ENCODE measurements around the gene RBFOX2.

Gene RBFOX2

DNA sequence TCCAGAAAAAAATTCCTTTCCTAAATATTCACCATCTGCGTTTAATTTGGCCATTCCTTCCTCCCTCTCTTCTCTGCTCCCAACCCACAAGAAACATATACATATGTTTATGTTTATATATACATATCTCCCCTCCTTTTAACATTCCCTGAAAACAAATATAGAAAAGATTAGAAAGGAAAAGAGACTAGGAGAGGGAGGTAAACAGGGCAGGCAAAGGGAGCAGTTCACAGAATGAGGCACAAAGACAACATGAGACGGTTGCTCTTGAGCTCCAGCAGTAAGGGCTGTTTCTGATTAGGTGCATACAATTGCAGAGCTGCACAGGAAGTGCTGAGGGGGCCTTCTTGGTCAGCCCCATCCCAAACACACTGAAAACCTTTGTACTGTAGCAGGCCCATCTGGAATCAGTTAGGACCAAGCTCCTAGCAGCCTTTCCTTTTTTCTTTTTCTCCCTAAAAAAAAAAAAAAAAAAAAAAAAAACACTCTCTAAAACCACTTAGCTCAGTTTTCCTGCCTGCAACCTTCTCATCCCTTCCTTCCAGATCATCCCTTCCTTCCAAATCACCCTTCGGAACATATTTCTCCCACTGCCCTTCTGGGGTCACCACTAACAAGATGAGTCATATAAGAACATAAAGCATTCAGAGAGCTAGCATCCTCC, 57.0 kb downstream of the RBFOX2 start:
- no peak for DNase-seq (ENCODE audit: low read depth)

DNA sequence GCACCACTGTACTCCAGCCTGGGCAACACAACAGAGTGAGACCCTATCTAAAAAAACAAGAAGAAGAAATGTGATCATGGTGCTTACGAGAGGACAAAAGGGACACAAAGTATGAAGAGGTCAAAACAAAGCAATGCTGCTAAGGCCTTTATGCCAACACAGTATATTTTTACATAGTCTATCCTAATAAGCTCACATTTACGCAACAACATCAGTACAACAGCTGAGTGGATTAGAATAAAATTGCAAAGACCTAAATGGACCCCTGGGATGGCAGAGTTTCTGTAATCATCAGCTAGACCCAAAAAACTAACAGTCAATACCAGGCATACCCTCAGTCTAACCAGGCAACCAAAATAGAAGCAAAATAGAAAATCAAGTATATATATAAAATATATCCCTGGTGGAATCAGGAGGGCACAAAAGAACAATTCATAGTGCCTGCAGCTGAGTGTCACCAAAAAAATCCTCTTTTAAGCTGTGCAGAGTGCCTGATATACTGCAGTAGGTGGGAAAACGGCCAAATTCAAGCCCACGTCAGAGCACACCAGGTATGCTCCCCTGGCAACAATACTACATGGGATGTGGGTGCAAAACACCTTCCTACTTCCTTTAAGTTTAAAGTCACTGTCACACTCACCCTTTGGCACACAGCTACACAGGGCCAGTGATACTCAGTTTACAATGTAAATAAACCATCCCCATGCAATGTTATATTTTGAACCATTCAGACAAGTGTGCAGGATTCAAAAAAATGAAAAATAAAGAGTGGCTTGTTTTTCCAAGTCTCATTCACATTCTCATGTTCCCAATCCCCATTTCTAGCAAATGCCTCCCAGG, 57.8 kb downstream of the RBFOX2 start:
- DNase-seq (ENCODE audit: low read depth), result no peak

DNA sequence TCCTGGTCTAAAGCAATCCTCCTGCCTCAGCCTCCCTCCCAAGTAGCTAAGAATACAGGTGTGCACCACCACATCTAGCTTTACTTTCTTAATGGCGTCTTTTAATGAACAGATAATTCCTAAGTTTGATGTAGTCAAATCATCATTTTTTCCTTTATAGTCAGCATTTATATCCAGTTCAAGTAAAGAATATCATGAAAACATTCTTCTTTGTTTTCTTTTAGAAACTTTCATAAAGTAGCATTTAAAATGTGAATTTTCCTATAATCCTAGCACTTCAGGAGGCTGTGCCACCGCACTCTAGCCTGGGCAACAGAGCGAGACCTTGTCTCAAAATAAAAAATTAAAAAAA, 61.6 kb downstream of the RBFOX2 start:
- DNase-seq (ENCODE audit: low read depth), result no peak

DNA sequence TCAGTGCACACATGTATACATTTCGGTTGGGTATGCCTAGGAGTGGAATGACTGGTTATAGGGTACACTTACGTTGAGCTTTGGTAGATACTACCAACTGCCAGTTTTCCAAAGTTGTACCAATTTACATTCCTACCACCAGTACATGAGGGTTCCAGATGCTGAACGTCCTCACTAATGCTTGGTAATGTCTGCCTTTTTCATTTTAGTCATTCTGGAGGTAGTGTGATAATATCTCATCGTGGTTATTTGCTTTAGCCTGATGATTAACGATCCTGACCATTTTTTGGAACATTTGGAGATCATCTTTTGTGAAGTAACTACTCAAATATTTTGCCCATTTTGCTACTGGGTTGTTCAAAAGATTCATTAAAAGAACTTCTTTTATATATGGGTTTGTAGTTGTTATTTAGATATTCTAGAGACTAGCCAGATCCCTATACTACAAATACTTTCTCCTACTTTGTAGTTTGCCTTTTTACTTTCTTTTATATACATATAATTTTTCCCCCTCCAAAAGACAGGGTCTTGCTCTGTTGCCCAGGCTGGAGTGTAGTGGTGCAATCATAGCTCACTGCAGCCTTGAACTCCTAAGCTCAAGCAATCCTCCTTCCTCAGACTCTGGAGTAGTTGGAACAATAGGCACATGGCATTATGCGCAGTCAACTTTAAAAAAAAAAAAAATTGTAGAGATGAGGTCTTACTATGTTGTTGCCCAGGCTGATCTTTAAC, 62.1 kb downstream of the RBFOX2 start:
- no peak for DNase-seq (ENCODE audit: low read depth)

DNA sequence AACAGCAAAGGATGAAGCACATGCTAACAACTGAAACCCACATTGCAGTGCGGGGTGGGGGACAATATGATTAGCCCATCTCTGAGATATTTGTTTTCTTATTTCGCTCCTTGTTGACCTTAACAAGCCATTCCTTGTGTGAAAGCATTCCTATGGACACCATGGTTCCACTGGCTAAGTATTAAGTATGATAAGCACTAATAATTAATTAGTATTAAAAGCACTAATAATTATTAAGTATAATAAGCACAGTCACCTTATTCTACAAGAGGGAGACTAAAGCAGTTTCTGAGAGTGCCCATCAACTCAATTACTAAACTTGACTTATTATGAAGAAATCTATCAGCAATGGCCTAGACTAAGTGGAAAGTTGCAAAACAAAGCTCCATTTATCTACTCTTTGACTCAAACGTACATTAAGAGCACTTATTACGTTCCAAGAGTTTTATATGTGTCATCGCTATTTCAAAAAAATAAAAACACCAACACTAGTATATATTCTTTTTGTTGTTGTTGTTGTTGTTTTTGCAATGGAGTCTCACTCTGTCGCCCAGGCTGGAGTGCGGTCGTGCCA, 65.3 kb downstream of the RBFOX2 start:
- no peak for DNase-seq (ENCODE audit: low read depth)

DNA sequence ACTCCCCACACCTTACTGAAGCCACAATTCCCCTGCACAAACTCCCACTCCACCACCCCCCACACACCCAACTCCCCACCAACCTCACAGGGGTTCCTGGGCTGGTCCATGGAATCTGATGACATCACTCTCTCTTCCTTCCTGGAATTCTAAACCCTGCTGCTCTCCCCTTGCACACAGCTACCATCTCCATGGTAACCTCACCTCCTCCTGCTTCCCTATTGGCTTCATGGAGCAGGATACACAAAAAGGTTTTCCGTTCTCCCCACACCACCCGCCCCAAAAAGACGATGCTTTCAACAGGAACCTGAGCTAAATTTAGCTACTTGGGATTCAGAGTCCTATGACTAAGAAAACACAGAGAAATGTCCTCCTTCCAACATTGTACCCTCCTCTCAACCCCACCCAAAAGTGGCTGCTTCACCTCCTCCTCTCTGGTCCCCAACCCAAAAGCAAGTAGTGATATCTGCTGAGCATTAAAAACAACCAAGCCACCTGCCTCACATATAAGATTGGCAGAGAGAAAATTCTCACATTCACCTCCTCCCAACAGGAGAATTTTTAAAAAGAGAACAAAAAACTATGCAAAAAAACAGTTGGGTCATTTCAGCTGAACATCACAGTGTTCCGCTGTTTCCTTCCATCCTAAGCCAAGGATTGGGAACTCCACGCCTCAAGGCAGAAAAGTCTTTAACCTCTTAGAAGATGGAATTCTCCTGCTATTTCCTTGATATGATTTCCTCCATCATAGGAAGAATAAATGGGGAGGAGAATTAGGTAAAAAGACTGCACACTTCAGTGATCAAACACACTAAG, 66.9 kb downstream of the RBFOX2 start:
- no peak for DNase-seq (ENCODE audit: low read depth)

DNA sequence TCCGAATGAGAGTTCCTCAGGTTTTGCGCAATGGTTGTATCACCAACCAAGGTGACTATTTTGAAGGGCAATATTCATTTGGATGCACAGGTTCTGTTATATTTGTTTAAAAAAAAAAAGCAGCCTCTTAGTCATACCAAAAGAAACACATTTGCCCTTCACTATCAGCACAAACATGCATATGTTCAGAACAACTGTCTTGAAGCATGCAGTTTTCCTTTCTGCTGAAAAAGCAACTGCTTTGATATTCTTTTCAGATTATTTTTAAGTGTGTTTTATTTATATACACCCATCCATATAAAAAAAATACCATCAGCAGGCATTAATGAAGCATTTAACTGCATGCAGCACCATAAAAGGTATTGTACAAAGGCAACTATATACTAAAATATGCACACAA, 67.8 kb downstream of the RBFOX2 start:
- DNase-seq (ENCODE audit: low read depth), result no peak

DNA sequence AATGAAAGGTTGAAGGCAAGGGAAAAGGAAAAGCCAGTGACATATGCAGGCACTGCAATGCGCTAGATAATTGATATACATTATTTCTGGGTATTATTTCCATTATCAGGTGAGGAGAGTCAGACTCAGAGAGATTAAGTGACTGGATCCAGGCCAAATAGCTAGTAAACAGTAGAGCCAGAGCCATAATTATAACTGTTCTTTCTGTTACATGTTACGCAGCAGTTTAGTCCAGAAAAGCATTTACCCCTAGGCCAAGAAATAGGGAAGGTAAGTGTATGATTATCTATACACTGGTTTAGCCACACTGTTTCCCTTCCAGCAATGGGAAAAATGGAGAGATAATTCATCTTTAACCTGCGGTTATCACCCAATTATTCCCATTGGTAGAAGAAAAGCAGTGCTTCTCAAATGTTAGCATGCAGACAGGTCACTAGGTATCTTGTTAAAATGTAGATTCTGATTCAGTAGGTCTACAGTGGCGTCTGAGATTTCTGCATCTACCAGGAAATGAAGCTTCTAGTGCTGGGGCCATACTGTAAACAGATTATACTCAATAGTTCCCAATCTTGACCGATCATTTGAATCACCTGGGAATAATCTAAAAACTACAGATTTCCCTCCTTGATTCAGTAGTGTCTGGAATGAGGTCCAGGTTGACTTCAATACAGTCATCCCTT, 69.4 kb downstream of the RBFOX2 start:
- no peak for DNase-seq (ENCODE audit: low read depth)

DNA sequence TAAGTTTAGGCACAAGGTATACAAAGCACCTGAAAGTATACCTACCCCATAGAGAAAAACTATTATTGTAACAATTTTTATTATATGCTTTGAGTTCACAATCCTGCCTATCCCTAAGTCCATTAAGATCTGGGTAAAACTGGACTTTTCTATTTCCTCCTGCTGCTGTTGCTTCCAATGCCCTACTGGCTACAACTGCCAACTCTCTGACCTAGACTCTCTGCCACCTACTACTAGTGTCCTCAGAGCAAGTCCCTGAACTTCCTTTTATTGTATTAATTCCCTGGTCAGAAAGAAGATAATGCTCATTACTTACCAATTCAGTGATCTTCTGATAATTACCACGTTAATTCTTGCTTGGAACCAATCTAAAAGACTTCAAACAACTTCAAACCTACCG, 70.3 kb downstream of the RBFOX2 start:
- no peak for DNase-seq (ENCODE audit: low read depth)

DNA sequence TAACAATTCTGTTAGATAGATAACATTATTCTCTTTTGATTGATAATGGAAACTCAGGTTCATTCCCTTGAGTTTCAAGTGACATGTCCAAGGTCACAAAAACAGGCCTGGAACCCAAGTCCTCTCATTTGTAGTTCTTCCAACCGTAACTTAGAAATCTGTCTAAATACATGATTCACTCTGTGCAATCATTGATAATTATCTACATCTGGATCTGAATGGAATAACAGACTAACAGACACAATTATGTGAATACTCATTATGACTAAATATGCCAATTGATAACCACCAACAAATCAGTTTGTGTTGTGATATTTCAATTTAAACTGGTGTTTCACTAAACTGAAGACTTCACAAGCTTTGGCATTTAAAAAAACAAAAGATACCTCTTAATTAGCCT, 71.0 kb downstream of the RBFOX2 start:
- no peak for DNase-seq (ENCODE audit: low read depth)

DNA sequence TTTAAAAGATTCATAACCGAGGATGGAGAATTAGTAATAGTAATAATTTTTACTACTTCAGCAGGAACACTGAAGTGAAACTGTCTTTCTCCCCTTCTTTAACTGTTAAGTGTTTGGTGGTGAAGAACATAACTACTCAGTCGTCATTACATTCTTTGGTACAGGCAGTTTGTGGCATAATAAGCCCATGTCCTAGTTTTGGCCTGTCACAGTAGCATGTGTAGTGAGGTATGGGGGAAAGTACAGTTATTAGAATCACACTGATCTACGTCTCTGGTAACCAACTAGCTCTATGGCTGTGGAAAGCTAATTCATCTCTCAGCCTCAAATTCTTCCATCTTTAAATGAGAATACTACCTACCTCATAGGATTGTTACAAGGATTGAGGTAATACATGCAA, 71.8 kb downstream of the RBFOX2 start:
- no peak for DNase-seq (ENCODE audit: low read depth)

DNA sequence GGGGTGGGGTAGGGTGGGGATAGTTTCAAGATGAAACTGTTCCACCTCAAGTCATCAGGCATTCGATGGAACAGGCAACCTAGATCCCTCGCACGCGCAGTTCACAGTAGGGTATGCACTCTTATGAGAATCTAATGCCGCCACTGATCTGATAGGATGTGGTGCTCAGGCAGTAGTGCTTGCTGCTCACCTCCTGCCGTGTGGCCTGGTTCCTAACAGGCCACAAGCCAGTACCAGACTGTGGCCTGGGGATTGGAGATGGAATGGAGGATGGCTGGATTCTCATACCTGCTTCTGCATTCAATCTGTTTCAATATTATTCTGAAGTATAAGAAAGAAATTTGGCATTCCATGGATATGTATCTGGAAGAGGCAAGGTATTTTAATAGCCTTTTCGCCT, 73.1 kb downstream of the RBFOX2 start:
- DNase-seq (ENCODE audit: low read depth), result no peak

DNA sequence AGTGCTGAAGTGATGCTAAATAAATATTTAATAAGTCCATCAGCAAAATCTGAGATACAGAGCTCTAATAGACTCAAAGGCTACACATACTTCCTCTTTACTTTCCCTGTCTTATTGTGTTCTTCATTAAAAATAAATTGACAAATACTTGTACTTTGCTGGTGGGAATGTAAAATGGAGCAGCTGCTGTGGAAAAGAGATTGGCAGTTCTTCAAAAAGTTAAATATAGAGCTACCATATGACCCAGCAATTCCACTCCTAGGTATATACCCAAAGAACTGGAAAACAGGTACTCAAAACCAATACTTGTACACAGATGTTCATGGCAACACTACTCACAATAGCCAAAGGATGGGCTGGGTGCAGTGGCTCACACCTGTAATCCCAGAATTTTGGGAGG, 76.0 kb downstream of the RBFOX2 start:
- DNase-seq (ENCODE audit: low read depth), result no peak

DNA sequence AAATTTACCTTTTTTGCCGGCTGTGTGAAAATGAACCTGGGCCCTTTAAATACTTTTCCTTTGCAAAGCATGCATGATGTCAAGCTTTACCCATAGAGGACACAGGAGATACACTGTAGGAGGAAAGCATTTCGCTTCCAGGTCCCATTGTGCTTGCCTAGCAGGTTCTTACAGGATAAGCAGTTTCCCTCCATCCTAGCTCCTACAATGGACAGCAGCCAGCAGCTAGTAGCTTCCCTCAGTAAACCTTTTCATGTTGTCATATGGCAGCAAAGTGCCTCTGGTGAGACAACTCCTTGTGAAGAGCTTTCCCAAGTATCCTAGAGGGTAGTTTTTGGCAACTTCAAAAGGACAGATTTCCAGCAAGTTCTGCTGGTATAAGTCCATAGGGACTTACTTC, 78.4 kb downstream of the RBFOX2 start:
- DNase-seq (ENCODE audit: low read depth), result no peak

DNA sequence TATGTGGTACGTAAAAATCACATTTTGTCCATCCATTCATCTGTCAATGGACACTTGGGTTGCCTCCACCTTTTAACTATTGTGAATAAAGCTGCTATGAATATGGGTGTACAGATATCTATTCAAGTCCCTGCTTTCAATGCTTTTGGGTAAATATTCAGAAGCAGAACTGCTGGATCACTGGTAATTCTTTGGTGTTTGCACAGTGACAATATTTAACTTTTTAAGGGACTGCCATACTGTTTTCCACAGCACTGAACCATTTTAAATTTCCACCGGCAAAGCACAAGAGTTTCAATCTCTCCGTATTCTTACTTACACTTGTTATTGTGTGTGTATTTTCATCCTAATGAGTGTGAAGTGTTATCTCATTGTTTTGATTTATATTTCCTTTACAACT, 79.4 kb downstream of the RBFOX2 start:
- no peak for DNase-seq (ENCODE audit: low read depth)

DNA sequence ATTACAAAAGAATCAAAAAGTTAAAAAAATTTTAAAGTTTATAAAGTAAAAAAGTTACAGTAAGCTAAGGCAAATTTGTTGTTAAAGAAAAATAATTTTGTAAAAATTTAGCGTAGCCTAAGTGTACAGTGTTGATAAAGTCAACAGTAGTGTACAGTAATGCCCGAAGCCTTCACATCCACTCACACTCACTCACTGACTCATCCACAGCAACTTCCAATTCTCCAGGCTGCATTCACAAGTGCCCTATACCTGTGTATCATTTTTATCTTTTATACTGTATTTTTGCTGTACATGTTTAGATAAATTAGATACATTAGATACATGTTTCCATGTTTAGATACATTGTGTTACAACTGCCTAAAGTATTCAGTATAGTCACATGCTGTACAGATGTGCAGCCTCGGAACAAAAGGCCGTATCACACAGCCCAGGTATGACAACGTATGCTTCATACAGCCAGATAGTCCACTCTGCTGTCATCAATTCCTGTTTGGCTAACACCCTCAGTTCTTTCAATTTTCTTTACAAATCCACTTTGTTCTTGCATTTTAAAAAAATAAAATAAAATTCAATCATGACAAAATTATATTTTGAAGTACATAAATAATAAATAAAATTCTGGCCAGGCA, 80.7 kb downstream of the RBFOX2 start:
- no peak for DNase-seq (ENCODE audit: low read depth)

DNA sequence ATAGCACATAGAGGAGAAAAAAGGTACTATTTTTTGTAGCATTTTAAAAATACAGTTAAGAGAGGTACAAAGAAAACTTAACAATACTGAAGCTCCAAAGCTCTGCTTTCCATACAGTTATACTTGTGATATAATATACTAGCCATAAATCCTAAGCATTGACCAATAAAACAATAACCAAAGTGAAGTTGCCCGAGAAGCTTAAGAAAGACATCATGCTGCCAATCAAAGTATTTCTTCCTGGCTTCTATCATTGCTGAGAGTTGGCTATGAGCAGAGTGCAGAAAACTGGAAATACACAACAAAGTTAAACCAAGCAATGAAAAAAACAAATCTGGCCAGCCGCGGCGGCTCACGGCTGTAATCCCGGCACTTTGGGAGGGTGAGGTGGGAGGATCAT, 84.2 kb downstream of the RBFOX2 start:
- DNase-seq (ENCODE audit: low read depth), result no peak

DNA sequence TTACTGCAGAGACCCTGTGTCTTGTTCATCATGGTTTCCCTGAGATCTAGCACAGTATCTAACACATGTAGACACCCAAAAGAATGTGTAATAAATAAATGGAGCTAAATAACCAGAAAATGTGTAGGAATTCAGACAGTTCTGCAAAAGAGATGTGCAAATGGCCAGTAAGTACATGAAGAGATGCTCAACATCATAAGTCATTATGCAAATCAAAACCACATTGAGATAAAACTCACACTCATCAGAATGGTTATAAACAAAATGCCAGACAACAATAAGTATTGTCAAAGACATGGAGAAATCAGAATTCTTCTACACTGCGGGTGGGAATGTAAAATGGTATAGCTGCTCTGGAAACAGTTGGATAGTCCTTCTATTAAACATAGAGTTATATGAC, 88.5 kb downstream of the RBFOX2 start:
- DNase-seq (ENCODE audit: low read depth), result no peak

DNA sequence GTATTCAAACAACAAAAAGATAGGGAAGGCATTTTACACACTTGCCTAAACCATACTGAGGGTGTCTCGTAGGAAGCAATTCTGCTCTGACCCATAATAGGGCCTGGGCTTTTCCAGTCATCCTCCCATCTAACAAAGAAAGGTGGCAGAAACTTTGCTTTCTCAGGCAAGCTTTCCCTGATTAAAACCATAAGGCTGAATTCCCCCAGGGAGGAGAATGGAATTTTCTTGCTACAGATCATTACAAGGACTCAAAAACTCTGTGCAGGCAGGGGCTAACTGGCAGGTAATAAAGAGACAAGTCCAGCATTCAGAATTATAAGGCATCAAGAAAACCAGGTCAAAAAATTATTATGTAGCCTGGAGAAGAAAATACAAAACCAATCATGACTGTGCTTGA, 90.4 kb downstream of the RBFOX2 start:
- DNase-seq (ENCODE audit: low read depth), result no peak

DNA sequence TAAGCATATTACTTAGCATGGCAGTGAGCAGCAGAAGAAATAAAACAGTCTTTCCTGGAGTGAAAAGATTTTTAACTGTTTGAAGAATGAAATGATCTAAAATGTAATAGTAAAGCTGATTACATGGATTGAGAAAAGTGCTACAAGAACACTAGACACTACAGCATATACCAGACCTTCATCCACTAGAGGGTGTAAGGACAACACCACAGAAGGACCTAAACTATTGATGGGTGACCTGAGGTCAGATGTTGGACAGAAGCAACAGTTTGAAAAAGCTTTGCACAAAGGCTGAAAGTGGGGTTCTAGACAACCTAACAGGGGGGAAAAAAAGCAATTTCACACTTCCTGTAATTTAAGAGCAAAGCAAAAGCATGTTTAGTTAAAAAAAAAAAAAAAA, 97.7 kb downstream of the RBFOX2 start:
- DNase-seq (ENCODE audit: low read depth), result no peak

DNA sequence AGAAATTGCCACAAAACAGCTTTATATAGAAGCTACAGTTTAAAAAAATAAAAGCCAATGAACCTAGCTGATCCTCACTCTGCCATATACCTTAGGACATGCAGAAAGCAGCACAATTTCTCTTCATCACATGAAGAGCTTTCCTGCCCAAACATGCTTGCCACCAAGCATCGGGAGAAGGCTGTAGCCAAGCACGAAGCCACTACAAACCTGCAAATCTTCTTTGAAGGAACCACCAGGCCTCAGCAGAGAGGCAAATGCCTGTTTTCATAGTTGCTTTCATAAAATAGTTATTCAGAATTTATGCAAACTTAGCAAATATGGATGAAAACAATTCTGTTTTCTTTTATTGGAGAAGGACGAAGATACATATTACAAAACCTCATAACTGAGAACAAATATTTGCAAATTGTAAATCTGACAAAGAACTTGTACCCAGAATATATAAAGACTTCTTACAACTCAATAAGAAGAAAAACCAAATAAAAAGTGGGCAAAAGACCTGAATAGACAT, 100.3 kb downstream of the RBFOX2 start:
- DNase-seq (ENCODE audit: low read depth), result no peak
